GM12874 (cell line): ENCODE measurements around the gene GSE1.

ENCODE experiments used
- CTCF ChIP-seq: IDR thresholded peaks from 2 replicates; pipeline ENCODE4 v1.5.1; 2011; ENCODE audit warnings: low read depth, mild to moderate bottlenecking, control low read depth, low read length, moderate library complexity; ENCODE audit not compliant: insufficient read depth

Gene GSE1

DNA sequence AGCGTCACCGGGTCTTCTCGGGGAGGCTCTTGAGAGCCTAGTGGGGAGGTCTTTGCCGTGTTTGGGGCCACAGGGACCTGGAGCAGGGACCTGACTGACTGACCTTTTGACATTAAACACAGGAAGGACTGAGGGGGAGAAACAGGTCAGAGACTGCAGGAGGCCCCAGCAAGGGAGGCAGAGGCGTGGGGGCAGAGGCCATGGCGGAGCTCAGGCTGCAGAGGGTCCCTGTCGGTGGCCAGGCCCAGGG, 41.6 kb upstream of the GSE1 start:
- TF ChIP-seq CTCF: no peak

GRCh38 chr16:85571813-85572619, 41.1 kb upstream of the GSE1 start:
- TF ChIP-seq CTCF: no peak

DNA sequence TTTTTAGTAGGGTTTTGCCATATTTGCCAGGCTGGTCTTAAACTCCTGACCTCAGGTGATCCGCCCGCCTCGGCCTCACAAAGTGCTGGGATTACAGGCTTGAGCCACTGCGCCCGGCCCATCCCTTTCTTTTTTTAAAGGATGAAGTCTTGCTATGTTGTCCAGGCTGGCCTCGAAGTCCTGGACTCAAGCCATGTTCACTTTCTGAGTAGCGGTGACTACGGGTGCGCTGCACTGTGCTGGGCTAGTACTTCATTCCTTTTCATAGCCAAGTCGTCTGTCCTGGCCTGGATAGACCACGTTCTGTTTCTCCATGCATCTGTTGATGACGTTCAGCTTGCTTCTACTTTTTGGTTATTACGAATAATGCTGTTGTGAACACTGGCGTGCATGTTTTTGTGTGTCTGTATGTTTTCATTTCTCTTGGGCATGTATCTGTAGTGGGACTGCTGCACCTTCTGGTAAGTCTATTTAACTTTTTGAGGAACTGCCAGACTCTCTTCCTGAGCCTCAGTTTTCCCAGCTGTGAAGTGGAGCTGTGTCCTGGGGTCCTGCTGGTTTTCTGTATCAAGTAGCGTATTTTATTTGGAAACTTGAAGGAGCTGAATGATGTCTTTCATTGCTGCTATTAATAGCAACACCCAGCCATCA, 40.0 kb upstream of the GSE1 start:
- no peak for TF ChIP-seq CTCF

DNA sequence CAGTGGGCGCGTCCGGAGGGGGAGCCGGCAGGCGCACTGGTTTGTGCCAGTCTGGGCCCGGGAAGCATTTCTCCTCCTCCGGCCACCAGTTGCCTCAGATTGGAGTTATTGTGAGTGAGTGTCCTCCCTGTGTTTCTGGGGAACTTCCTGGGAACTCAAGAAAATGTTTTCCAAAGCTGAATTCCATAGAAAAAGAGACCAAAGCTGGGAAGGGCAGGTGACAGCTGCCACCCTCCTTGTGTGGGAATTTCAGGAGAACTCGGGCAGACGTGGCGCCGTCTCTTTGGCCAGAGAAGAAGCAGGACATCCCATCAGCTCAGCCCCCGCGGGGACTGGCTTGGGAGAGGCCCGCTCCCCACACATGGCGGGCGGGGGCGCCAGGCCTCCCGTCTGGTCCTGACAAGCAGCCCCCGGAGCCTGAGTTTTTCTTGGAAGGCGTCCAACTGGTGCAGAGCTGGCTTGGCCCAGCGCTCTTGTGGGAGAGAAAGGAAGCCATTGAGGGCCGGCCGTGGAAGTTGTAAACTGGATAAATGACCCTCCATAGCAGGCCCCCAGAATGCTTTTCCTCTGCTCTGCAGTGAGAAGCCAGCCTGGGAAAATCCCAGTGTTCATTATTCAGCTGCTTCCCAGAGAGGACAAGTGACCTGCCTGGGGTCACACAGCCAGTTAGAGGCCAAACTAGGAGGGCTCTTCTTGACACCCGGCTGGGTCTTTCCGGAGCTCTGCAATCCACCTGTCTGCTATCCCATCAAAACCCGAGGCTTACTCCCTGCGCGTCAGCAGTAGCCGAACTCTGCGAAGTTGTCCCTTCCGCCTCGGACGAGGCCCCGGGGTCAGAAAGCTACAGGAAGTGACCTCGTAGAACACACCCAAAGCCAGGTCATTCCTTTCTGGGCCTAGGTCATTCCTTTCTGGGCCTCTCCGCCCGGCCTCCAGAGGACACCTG, 39.2 kb upstream of the GSE1 start:
- TF ChIP-seq CTCF: no peak

DNA sequence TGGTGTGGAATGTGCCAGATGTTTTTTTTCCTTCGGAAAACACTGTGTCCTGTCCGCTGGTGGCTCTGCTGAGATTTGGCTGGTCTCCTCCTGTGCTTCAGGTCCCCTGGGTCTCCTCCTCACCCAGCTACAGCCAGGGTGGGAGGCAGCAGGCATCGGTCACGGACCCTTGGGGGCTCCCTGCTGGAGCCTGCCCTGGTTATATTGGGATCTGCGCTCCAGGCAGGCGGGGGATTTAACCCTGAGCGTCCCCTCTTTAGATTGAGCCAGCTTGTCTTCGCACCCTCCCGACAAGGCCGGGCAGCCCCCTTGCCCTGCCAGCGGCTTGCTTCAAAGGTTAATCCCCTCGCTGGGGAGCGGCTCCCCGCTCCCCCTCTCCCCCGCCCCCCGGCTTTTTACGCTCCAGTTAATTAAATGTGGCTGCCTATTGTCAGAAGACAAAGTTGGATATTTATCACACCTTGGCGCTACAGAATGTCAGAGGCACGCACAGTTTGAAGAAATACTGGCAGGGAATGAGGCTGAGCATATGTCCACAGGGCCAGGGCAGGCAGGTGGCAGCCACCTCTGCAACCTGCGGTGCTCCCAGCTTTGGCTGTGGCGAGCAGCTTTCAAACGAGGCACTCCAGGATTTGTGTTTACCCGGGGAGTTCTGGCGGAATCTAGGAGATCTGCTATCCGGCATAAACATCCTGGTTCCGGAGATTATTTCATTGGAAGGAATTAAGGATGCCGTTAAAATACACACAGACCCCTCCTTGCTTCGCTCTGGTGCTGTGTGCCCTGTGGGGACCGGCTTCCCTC, 38.2 kb upstream of the GSE1 start:
- no peak for TF ChIP-seq CTCF

GRCh38 chr16:85575920-85576319, 37.2 kb upstream of the GSE1 start:
- no peak for TF ChIP-seq CTCF

GRCh38 chr16:85576944-85577343, 36.2 kb upstream of the GSE1 start:
- no peak for TF ChIP-seq CTCF
